Retina (tissue), 1 donor: Measurements from ENCODE around the gene RNLS.

Source experiments
- DNase-seq: peaks from one replicate; pipeline ENCODE4 v3.0.0-alpha.2; 2016

Gene RNLS

GRCh38 chr10:88582806-88583583 is at the start of gene RNLS:
TSS of gene RNLS (minus strand) at chr10:88583318.
- DNase-seq, result peak; percentile 94

DNA sequence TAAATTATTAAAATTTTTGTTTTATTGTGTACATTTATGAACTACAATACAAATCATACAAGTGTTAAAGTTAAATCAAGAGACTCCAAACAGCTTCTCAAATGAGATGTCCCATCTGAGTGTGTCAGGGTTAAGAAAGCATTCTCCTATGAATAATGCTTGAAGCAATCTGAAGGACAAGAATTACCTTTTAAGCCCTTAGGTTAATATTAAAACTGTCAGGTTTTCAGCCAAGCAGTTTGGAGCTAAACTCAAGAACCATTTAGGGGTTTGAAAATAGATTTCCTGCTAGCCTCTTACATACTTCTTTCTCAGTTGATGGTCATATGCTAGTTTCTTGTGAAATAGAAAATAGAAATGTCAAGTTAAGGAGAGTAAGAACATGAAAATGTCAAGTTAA is 41.7 kb upstream of the RNLS start:
- no peak for DNase-seq

GRCh38 chr10:88623835-88624234 is 40.7 kb upstream of the RNLS start:
- DNase-seq, result no peak

GRCh38 chr10:88620441-88620840 is 37.3 kb upstream of the RNLS start:
- no peak for DNase-seq

DNA sequence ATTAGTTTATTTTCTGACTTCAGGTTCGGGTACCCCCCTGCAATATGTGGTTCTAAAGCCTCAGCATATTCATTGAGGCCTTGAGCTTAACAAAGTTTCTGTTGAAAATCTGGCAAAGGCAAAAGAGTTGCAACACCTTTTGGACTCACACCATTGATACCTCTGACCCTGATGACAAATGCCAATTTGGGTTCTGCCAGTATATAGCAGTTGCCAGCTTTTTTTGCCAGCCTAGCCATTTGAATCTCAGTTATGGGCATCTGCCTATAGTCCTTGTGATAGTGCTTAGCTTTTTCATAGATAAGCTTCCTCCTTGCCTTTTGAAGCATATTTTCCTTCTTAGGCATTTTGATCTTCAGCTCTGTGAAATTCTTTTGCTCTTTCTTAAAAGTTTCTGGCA is 35.4 kb upstream of the RNLS start:
- DNase-seq, result no peak

- no peak for DNase-seq
These were observed 34.7 kb upstream of the RNLS start for GRCh38 chr10:88617772-88618300.

DNA sequence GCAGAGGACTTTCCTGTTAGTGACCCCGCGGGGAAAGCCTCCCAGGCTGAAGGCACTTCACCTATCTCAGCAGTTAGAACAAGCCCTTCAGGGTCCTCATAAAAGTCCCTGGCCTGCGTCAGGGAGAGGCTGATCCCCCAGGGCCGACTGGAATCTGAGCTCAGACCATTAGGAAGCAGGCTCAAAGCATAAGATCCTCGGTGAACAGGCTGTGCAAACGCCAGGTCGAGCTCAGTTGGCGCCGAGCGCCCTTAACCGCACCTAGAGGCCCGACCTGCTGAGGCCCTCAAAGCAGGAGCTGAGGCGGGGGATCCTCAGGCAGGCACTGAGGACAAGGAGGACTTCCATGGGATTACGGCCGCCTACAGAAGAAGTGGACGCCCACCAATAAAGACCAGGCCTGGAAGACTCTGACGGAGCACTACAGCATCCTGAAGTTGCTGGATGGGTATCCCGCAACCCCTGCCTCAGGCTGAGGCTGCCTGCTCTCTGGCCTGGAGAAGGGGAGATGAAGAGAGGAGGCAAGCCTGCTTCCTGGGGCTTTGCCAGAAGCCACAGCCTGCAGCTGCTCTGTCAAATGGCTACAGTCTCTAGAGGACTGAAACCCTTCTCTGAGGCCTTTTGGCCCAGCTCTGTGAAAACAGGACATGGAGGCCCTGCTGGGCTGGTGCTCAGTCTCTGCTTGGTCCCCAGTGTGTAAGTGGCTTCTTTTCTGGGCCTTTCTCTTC is 33.3 kb upstream of the RNLS start:
- DNase-seq, result no peak

DNA sequence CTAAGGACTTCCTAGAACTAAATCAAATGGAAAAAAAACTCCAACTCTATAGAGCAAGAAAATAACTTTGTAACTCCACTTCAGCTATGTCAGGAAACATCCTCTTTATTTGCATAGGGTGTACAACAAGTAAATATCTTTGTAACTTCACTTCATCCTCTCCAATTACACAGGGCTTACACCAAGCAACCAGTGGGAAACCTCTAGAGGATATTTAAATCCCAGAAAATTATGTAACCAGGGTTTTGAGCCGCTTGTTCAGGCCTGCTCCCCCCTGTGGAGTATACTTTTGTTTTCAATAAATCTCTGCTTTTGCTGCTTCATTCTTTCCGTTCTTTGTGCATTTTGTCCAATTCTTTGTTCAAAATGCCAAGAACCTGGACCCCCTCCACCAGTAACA is 25.7 kb upstream of the RNLS start:
- no peak for DNase-seq

DNA sequence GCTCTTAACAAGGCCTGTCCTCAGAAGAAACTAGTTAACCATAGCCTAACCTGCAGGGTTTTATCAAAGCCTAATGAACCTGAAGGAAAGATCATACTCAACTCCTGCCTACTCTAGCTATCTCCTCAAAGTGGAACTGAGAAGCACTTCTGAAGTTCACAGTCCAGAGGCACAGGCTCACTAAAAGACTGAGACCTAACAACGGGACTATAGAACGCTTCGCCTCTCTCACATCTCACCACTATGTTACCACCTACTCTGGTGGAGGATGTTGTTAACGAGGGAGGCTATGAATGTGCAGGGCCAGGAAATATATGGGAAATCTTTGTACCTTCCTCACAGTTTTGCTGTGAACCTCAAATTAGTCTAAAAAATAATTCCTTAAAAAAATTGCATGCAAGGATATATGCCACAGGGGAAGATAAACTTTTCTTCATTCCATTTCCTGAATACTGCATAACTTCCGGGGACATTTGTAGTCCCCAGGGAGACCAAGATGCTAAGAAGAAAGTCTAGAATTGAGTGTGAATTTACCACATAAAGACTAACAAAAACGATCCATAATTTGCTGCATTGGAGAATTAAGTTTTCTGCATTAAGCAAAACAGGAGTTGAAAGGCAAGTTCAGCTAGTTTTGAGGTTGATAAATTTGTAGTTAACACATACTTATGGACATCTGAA is 25.1 kb upstream of the RNLS start:
- DNase-seq, result no peak

GRCh38 chr10:88598055-88598454 is 14.9 kb upstream of the RNLS start:
- no peak for DNase-seq

GRCh38 chr10:88594482-88594881 is 11.4 kb upstream of the RNLS start:
- DNase-seq, result no peak

DNA sequence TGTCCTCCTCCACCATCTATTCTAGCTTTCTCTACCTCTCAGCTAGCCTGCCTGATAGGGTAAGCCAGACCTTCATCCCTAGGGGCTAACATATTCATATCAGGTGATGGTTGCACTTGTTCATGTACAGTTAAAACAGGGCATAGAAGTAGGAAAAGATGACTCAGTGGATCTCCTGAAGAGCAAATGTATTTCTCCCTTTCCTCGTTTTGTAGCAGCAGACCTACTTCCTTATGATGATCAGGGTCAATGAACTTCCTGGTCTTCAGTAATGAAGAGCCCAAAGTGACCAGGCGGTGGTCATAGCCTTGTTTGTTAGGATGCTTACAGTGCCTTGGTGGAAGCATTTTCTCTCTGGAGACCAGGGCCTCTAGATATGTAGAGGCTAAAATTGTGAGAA is 9.8 kb upstream of the RNLS start:
- DNase-seq, result no peak

GRCh38 chr10:88592381-88592780 is 9.3 kb upstream of the RNLS start:
- no peak for DNase-seq

DNA sequence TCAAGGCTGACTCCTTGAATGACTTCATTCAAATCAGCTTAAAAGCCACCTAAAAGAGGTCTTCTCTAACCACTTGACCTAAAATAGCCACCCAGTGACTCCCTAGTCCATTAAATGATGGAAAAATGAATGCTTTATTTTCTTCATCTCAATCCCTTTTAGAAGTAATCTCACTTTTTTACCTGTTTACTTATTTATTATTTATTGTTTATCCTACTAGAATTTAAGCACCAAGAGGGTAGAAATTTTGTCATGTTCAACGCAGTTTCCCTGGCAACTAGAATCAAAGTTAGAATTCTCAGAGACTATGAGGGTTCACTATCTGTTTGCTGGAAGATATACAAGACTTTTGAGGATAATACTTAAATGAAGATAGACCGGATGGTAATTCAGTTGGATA is 3.3 kb upstream of the RNLS start, which contains the start of gene LIPJ:
TSS of gene LIPJ (plus strand) at position 301 of the 400 bp plus-strand sequence. CDS start 3,926 bp downstream, outside the sequence.
- DNase-seq, result no peak

DNA sequence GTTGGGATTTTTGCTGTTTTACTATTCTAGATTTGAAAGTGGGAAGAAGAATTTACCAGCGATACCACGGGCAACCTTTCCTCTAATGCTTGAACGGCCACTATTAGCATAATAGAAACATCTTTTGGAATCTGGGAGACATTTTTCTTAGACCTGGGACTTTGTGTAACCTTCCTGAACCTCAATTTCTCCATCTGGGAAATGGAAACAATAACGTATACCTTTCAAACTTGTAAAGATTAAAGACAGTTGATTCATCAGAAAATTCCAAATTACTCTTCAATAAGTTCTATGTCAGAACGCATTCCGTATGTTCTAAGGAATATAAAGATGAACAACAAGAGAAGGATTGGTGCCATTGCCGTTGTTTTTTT is 453 bp upstream of the RNLS start:
- DNase-seq, result no peak

DNA sequence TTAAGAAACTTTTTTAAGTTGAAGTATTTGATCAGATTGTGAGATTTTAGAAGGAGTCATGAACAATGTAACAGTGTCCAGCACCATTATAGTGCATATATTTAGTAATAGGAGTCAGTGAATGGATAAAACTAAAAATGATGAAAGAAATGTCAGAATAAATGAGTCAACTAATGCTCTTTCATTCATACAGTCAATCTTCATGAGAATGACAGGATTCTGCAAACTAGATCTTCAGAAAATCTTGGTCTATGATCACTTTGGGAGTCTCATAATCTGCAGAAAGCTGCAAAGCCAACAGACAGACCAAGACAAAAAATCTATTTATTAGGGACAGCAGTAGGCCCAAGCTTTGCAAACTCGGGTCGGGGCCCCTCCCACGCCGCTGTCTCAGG is 710 bp downstream of the RNLS start:
- DNase-seq, result no peak

DNA sequence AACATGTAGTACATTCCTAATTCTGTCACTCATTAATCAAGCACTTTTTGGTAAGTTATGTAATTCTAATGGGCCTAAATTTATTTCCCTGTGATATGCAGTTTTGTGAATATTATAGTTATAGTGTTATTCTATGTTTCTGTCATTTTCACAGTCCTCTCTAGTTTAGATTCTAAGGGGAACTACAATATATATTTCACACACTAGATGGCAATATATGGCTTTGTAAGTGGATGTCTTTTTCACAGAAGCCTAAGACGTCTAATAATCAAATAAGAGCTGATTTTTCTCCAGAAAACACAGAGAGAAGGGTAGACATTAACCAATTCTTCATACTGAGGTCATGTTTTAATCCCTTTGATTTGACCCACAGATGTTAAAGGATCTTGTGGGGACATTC is 18.0 kb downstream of the RNLS start:
- DNase-seq, result no peak

DNA sequence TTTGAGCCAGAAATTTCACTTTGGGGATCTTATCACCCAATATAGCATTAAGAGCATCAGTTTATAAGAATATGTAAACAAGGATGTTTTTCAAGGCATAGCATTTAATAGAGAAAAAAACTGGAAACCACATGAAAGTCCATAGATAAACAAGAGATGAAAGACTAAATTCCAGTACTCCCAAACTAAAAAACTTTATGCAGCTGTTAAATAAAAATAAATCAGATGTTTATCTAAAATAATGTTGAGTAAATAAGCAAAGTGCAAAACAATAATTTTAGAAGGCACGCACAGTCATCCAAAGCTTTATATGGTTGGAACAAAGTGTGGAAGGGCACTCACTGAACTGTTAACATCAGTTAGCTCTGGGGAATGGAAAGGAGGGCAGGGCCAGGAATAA is 21.0 kb downstream of the RNLS start:
- no peak for DNase-seq

DNA sequence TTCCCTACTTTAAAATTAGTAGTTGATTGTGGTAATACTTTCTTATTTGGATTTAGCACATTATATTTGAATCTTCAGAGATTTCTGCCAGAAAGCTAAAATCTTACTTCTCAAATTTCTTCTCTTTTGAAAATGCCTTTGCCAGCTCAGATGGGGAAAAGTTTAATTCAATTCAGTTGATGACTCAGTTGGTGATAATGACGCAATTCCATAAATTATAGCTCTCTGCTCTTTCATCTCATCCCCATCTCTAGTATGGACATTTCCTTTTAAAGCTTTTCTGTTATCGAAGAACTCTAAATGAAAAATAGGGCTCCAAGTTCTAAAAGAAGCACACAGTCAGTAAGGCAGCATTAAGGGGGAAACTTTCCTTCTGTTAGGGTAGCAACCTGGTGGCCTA is 25.5 kb downstream of the RNLS start:
- no peak for DNase-seq

DNA sequence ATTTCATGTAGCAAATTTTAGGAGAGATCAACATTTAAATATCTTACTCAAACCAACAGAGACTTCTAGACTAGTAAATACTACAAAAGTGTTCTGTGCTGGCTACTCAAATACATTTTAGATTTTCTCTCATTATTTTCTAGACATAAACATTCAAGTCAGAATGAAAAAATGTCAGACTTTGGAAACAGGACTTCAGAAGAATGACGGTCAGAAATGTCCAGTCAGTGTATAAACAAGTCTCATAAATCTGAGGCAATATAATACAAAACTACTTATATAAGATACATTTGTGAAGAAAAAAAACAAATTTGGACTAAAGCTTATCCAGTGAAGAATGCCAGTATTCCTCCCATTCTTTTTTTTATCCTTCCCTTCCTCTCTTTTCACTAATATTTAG is 25.9 kb downstream of the RNLS start:
- no peak for DNase-seq

GRCh38 chr10:88555190-88555908 is 27.8 kb downstream of the RNLS start:
- no peak for DNase-seq

DNA sequence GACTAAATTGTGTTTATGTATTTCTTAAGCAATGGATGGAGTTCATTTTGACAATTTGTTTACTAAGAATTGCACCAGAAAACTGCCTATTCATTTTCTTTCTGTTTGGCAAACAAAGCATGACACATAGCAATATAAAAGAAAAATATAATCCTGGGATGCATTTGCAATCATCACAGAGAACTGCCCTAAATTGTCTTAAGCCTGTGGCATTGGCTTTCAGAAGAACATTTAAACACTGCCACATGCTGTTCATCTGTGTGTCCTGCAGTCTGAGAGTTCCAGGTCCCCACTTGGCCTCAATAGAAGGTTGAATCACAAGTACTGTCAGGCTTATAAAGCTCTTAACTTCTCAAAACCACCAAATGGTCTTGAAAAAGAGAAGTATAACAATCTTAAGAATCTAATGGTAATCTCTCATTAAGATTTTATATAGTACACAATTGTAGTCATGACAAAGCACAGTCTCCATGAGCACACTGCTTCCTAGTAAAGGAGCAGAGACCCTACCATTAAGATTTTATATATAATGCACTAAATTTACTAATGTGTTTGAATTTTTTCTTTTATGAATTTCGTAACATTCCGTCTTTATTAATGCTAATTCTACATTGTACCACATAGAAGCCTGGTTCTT is 29.9 kb downstream of the RNLS start:
- peak; percentile 63 for DNase-seq
